H9 (cell line): ENCODE measurements around the gene UBALD1. TPM values are rescaled to one million over a fixed set of nuclear protein-coding genes. Genes with fewer than 3 reads are reported as not detected.

Experiments
- DNase-seq: peaks from one replicate; pipeline ENCODE4 v3.0.0-alpha.2; 2017
- H2AFZ ChIP-seq: one replicate; pipeline ENCODE4 v1.6.1; 2013; ENCODE audit warnings: mild to moderate bottlenecking, low read length, control low read depth, moderate library complexity
- H2AK5ac ChIP-seq: 2 replicates; pipeline ENCODE4 v1.6.1; 2013; ENCODE audit warnings: low read length, control low read depth, mixed read lengths; ENCODE audit not compliant: insufficient read length
- H2BK120ac ChIP-seq: one replicate; pipeline ENCODE4 v1.6.1; 2013; ENCODE audit warnings: low read depth, mild to moderate bottlenecking, low read length, control low read depth, inconsistent platforms; ENCODE audit not compliant: poor library complexity, severe bottlenecking
- H2BK12ac ChIP-seq: 2 replicates; pipeline ENCODE4 v1.6.1; 2013; ENCODE audit warnings: low read length, control low read depth, mixed read lengths, low read depth; ENCODE audit not compliant: insufficient read length
- H2BK15ac ChIP-seq: 2 replicates; pipeline ENCODE4 v1.6.1; 2013; ENCODE audit warnings: low read depth, low read length, control low read depth
- H2BK20ac ChIP-seq: one replicate; pipeline ENCODE4 v1.6.1; 2013; ENCODE audit warnings: low read depth, mild to moderate bottlenecking, low read length, control low read depth, inconsistent platforms; ENCODE audit not compliant: poor library complexity, severe bottlenecking
- H2BK5ac ChIP-seq: 2 replicates; pipeline ENCODE4 v1.6.1; 2013; ENCODE audit warnings: low read length, control low read depth, mixed read lengths; ENCODE audit not compliant: insufficient read length
- H3K14ac ChIP-seq: 2 replicates; pipeline ENCODE4 v1.6.1; 2013; ENCODE audit warnings: low read length, control low read depth; ENCODE audit not compliant: insufficient read depth
- H3K18ac ChIP-seq: 2 replicates; pipeline ENCODE4 v1.6.1; 2013; ENCODE audit warnings: low read depth, mild to moderate bottlenecking, mixed read lengths, low read length, control low read depth; ENCODE audit not compliant: insufficient read length
- H3K23ac ChIP-seq: 2 replicates; pipeline ENCODE4 v1.6.1; 2013; ENCODE audit warnings: low read length, control low read depth, mixed read lengths, low read depth; ENCODE audit not compliant: insufficient read length
- H3K23me2 ChIP-seq: 2 replicates; pipeline ENCODE4 v1.6.1; 2013; ENCODE audit warnings: low read depth, mild to moderate bottlenecking, mixed read lengths, low read length, control low read depth; ENCODE audit not compliant: insufficient read length, poor library complexity, severe bottlenecking
- H3K27ac ChIP-seq: 2 replicates; pipeline ENCODE4 v1.5.1; 2013; ENCODE audit warnings: low read length, control low read depth, mixed read lengths, low read depth; ENCODE audit not compliant: insufficient read length
- H3K27me3 ChIP-seq: 2 replicates; pipeline ENCODE4 v1.6.1; 2013; ENCODE audit warnings: low read length, control low read depth, inconsistent platforms; ENCODE audit not compliant: insufficient read depth
- H3K4ac ChIP-seq: 2 replicates; pipeline ENCODE4 v1.6.1; 2013; ENCODE audit warnings: low read depth, mild to moderate bottlenecking, control low read depth, inconsistent platforms, low read length, moderate library complexity
- H3K4me1 ChIP-seq: 2 replicates; pipeline ENCODE4 v1.6.1; 2013; ENCODE audit warnings: low read length, control low read depth, inconsistent platforms; ENCODE audit not compliant: insufficient read depth
- H3K4me2 ChIP-seq: 2 replicates; pipeline ENCODE4 v1.6.1; 2013; ENCODE audit warnings: low read length, control low read depth, mixed read lengths; ENCODE audit not compliant: insufficient read length, insufficient read depth
- H3K56ac ChIP-seq: 2 replicates; pipeline ENCODE4 v1.6.1; 2013; ENCODE audit warnings: low read depth, mild to moderate bottlenecking, mixed read lengths, low read length, control low read depth; ENCODE audit not compliant: insufficient read length
- H3K79me1 ChIP-seq: 2 replicates; pipeline ENCODE4 v1.6.1; 2013; ENCODE audit warnings: low read depth, mild to moderate bottlenecking, moderate library complexity, low read length, control low read depth, inconsistent platforms; ENCODE audit not compliant: insufficient read depth, poor library complexity, severe bottlenecking
- H3K79me2 ChIP-seq: 2 replicates; pipeline ENCODE4 v1.6.1; 2013; ENCODE audit warnings: low read length, control low read depth, inconsistent platforms; ENCODE audit not compliant: insufficient read depth
- H3K9ac ChIP-seq: 2 replicates; pipeline ENCODE4 v1.6.1; 2013; ENCODE audit warnings: low read length, control low read depth, mixed read lengths; ENCODE audit not compliant: insufficient read length; ENCODE audit errors: extremely low read depth
- H3K9me3 ChIP-seq: one replicate; pipeline ENCODE4 v1.6.1; 2013; ENCODE audit warnings: low read depth, low read length, inconsistent platforms; ENCODE audit not compliant: control insufficient read depth
- H3T11ph ChIP-seq: one replicate; pipeline ENCODE4 v1.6.1; 2013; ENCODE audit warnings: mild to moderate bottlenecking, low read length, control low read depth, inconsistent platforms
- H4K20me1 ChIP-seq: one replicate; pipeline ENCODE4 v1.6.1; 2013; ENCODE audit not compliant: control insufficient read depth, insufficient read length, insufficient read depth
- H4K5ac ChIP-seq: 2 replicates; pipeline ENCODE4 v1.6.1; 2013; ENCODE audit warnings: low read depth, mild to moderate bottlenecking, mixed read lengths, low read length, control low read depth; ENCODE audit not compliant: insufficient read length
- H4K8ac ChIP-seq: replicated peaks from 2 replicates; pipeline ENCODE4 v1.6.1; 2013; ENCODE audit warnings: low read length, control low read depth, mixed read lengths, low read depth; ENCODE audit not compliant: insufficient read length
- H4K91ac ChIP-seq: 2 replicates; pipeline ENCODE4 v1.6.1; 2013; ENCODE audit warnings: low read depth, mild to moderate bottlenecking, moderate library complexity, mixed read lengths, low read length, control low read depth; ENCODE audit not compliant: insufficient read length
- H3K27ac Mint-ChIP-seq, 3 experiments: 2 replicates in 2 of 3; 3 replicates in 1 of 3; pipeline ENCODE4 v1.8.0; 2020 to 2021; ENCODE audit warnings: mixed read lengths in 3 of 3, mild to moderate bottlenecking in 1 of 3, moderate library complexity in 1 of 3
- H3K27me3 Mint-ChIP-seq: 2 replicates; pipeline ENCODE4 v1.8.0; 2021; ENCODE audit warnings: low read depth, mild to moderate bottlenecking, moderate library complexity, mixed read lengths
- H3K36me3 Mint-ChIP-seq, 3 experiments: 2 replicates in 2 of 3; 3 replicates in 1 of 3; pipeline ENCODE4 v1.8.0; 2020 to 2021; ENCODE audit warnings: low read depth in 3 of 3, mixed read lengths in 3 of 3; ENCODE audit not compliant: insufficient read depth in 1 of 3
- H3K4me1 Mint-ChIP-seq, 2 experiments: 2 replicates each; pipeline ENCODE4 v1.8.0; 2020; ENCODE audit warnings: mixed read lengths in 2 of 2
- H3K4me3 Mint-ChIP-seq, 2 experiments: 2 replicates in 1 of 2; 3 replicates in 1 of 2; pipeline ENCODE4 v1.8.0; 2020 to 2021; ENCODE audit warnings: mild to moderate bottlenecking in 2 of 2, mixed read lengths in 2 of 2, moderate library complexity in 1 of 2
- H3K9me3 Mint-ChIP-seq, 2 experiments: 2 replicates in 1 of 2; 3 replicates in 1 of 2; pipeline ENCODE4 v1.8.0; 2020; ENCODE audit warnings: mild to moderate bottlenecking in 2 of 2, mixed read lengths in 2 of 2, moderate library complexity in 1 of 2
- CTCF ChIP-seq: fragments of 200-600 bp; sonication (generic); conservative IDR thresholded peaks from 3 replicates; pipeline ENCODE4 v1.8.0; 2021; ENCODE audit warnings: antibody characterized with exemption, mild to moderate bottlenecking
- WGBS: extraction: QIAGEN DNeasy Blood & Tissue Kit; methylation state at CpG from one replicate; pipeline ENCODE4 v1.1.7; 2013; ENCODE audit warnings: missing lambda C conversion rate, low lambda C conversion rate, mixed read lengths; ENCODE audit not compliant: insufficient read length; ENCODE audit errors: extremely low coverage; 5-methylcytosine and 5-hydroxymethylcytosine counted together
- total RNA-seq: library from RNA; stranded (reverse); gene quantifications from 2 replicates; pipeline ENCODE4 v1.2.1, GENCODE V29; 2021

The UBALD1 gene
- total RNA-seq, 1 experiment from 2014 or later, result 80.9 TPM

GRCh38 chr16:4615384-4616046 is 827 bp upstream of the UBALD1 start:
- no peak for TF ChIP-seq CTCF
- no peaks in the 10 kb centered on the region for H3K9me3 Mint-ChIP-seq
- H3K56ac ChIP-seq, result no peak overlapping the region
- peaks cover 31 to 42% of the 10 kb centered on the region in 2 experiments for H3K4me1 Mint-ChIP-seq
- peaks cover 12% of the 10 kb centered on the region for H3K23me2 ChIP-seq
- no peak overlapping the region for H2BK15ac ChIP-seq
- peaks cover 20% of the 10 kb centered on the region; the same call in 1 of the 2 replicates for H3K79me2 ChIP-seq
- H3K14ac ChIP-seq, result peak overlapping the region; percentile 82
- peak overlapping the region; percentile 49 for H3K18ac ChIP-seq
- H3K36me3 Mint-ChIP-seq, result peaks cover 0 to 2% (median 0%) of the 10 kb centered on the region in 3 experiments; a peak in 2 of 7 replicates
- H2AFZ ChIP-seq, result no peak overlapping the region
- peak overlapping the region; percentile 58 for H3K27ac ChIP-seq
- H3K27me3 ChIP-seq, result no peaks in the 10 kb centered on the region
- no peak overlapping the region for H2BK5ac ChIP-seq
- peaks cover 1% of the 10 kb centered on the region; the same call in 1 of the 2 replicates for H3K27me3 Mint-ChIP-seq
- no peak overlapping the region for H3T11ph ChIP-seq
- H3K23ac ChIP-seq, result no peak overlapping the region
- H3K4ac ChIP-seq, result peak overlapping the region; percentile 16
- H2BK120ac ChIP-seq, result peak overlapping the region; percentile 82
- WGBS, result no CpG with 5 or more reads among the region's 39 CpGs
- peak overlapping the region; percentile 72 to 86 for H3K4me3 Mint-ChIP-seq
- H3K4me2 ChIP-seq, result peak overlapping the region; percentile 42
- H2BK20ac ChIP-seq, result no peak overlapping the region
- H3K27ac Mint-ChIP-seq, result peak overlapping the region; percentile 89 to 96 (median 95); a peak in 6 of 7 replicates
- peak overlapping the region; percentile 67 for H3K9ac ChIP-seq
- peak overlapping the region; percentile 80 for H4K91ac ChIP-seq
- H4K5ac ChIP-seq, result peak overlapping the region; percentile 4
- DNase-seq, result no peak
- H4K8ac ChIP-seq, result no peak overlapping the region
- peak overlapping the region; percentile 30 for H2BK12ac ChIP-seq
- H3K4me1 ChIP-seq, result no peaks in the 10 kb centered on the region
- H4K20me1 ChIP-seq, result no peaks in the 10 kb centered on the region
- no peaks in the 10 kb centered on the region for H3K9me3 ChIP-seq
- no peak overlapping the region for H2AK5ac ChIP-seq
- peaks cover 7% of the 10 kb centered on the region for H3K79me1 ChIP-seq
